SJCRH30 (cell line): ENCODE measurements around the gene SLC22A23. TPM values are rescaled to one million over a fixed set of nuclear protein-coding genes. Genes with fewer than 3 reads are reported as not detected.

Experiments
- DNase-seq, 2 experiments: peaks; one replicate each; pipeline ENCODE4 v3.0.0-alpha.2; 2015 to 2020
- H3K27ac ChIP-seq: fragments of 250-450 bp; sonication (Bioruptor Pico); 2 replicates; pipeline ENCODE4 v1.5.1; 2020; ENCODE audit warnings: mild to moderate bottlenecking, moderate library complexity
- H3K27me3 ChIP-seq: fragments of 250-450 bp; sonication (Bioruptor Pico); 2 replicates; pipeline ENCODE4 v1.5.1; 2020; ENCODE audit warnings: mild to moderate bottlenecking, moderate library complexity
- H3K36me3 ChIP-seq: fragments of 250-450 bp; sonication (Bioruptor Pico); 2 replicates; pipeline ENCODE4 v1.5.1; 2020; ENCODE audit warnings: mild to moderate bottlenecking, moderate library complexity
- H3K4me1 ChIP-seq: fragments of 250-450 bp; sonication (Bioruptor Pico); 2 replicates; pipeline ENCODE4 v1.5.1; 2020; ENCODE audit warnings: mild to moderate bottlenecking, moderate library complexity
- H3K4me3 ChIP-seq: fragments of 250-450 bp; sonication (Bioruptor Pico); 2 replicates; pipeline ENCODE4 v1.5.1; 2020; ENCODE audit warnings: mild to moderate bottlenecking, moderate library complexity
- H3K9me3 ChIP-seq: fragments of 250-450 bp; sonication (Bioruptor Pico); replicated peaks from 2 replicates; pipeline ENCODE4 v1.5.1; 2020; ENCODE audit warnings: mild to moderate bottlenecking, moderate library complexity
- total RNA-seq: library from RNA; depleted of rRNA; stranded (reverse); fragments of >200 nt; shearing (Covaris generic); gene quantifications from 2 replicates; pipeline ENCODE4 v1.2.3, GENCODE V29; 2014

The SLC22A23 gene
- total RNA-seq, 1 experiment from 2014 or later: 0.43 TPM

GRCh38 chr6:3314621-3315467 is 142.0 kb downstream of the SLC22A23 start:
- Histone ChIP-seq H3K4me3 (no peak overlapping the region), H3K9me3 (no peaks in the 10 kb centered on the region), H3K27ac (no peak overlapping the region), H3K27me3 (no peaks in the 10 kb centered on the region), H3K36me3 (no peaks in the 10 kb centered on the region), H3K4me1 (no peaks in the 10 kb centered on the region)
- no peak for DNase-seq

GRCh38 chr6:3314176-3314575 is 142.7 kb downstream of the SLC22A23 start:
- Histone ChIP-seq H3K4me3 (no peak overlapping the region), H3K27ac (no peak overlapping the region), H3K9me3 (no peaks in the 10 kb centered on the region), H3K4me1 (no peaks in the 10 kb centered on the region), H3K27me3 (no peaks in the 10 kb centered on the region), H3K36me3 (no peaks in the 10 kb centered on the region)
- DNase-seq: no peak

- no peak overlapping the region for H3K27ac ChIP-seq
- no peaks in the 10 kb centered on the region for H3K27me3 ChIP-seq
- no peaks in the 10 kb centered on the region for H3K9me3 ChIP-seq
- H3K4me1 ChIP-seq: no peaks in the 10 kb centered on the region
- no peaks in the 10 kb centered on the region for H3K36me3 ChIP-seq
- no peak overlapping the region for H3K4me3 ChIP-seq
- no peak for DNase-seq
Measured at GRCh38 chr6:3312604-3313231, 144.1 kb downstream of the SLC22A23 start.

GRCh38 chr6:3311826-3312225 is 145.0 kb downstream of the SLC22A23 start:
- Histone ChIP-seq H3K27me3 (no peaks in the 10 kb centered on the region), H3K27ac (no peak overlapping the region), H3K9me3 (no peaks in the 10 kb centered on the region), H3K36me3 (no peaks in the 10 kb centered on the region), H3K4me3 (no peak overlapping the region), H3K4me1 (no peaks in the 10 kb centered on the region)
- DNase-seq: no peak

- Histone ChIP-seq H3K9me3 (no peaks in the 10 kb centered on the region), H3K27ac (no peak overlapping the region), H3K36me3 (no peaks in the 10 kb centered on the region), H3K4me1 (no peaks in the 10 kb centered on the region), H3K4me3 (no peak overlapping the region), H3K27me3 (no peaks in the 10 kb centered on the region)
- DNase-seq: no peak
Measured at GRCh38 chr6:3310703-3311102, 146.1 kb downstream of the SLC22A23 start.

- H3K9me3 ChIP-seq: no peaks in the 10 kb centered on the region
- no peak overlapping the region for H3K4me3 ChIP-seq
- no peak for DNase-seq
- no peaks in the 10 kb centered on the region for H3K27me3 ChIP-seq
- no peaks in the 10 kb centered on the region for H3K4me1 ChIP-seq
- H3K27ac ChIP-seq: no peak overlapping the region
- no peaks in the 10 kb centered on the region for H3K36me3 ChIP-seq
Measured at GRCh38 chr6:3310051-3310448, 146.8 kb downstream of the SLC22A23 start.

GRCh38 chr6:3309391-3310050 is 147.3 kb downstream of the SLC22A23 start:
- no peaks in the 10 kb centered on the region for H3K27me3 ChIP-seq
- H3K4me3 ChIP-seq: no peak overlapping the region
- no peaks in the 10 kb centered on the region for H3K36me3 ChIP-seq
- no peak for DNase-seq
- no peaks in the 10 kb centered on the region for H3K4me1 ChIP-seq
- H3K9me3 ChIP-seq: no peaks in the 10 kb centered on the region
- H3K27ac ChIP-seq: no peak overlapping the region

- DNase-seq: no peak
Measured at GRCh38 chr6:3308106-3308505, 148.7 kb downstream of the SLC22A23 start.

GRCh38 chr6:3307436-3307835 is 149.4 kb downstream of the SLC22A23 start:
- Histone ChIP-seq H3K4me3 (no peak overlapping the region), H3K9me3 (no peaks in the 10 kb centered on the region), H3K4me1 (no peaks in the 10 kb centered on the region), H3K36me3 (no peaks in the 10 kb centered on the region), H3K27ac (no peak overlapping the region), H3K27me3 (no peaks in the 10 kb centered on the region)
- DNase-seq: no peak

More at GRCh38 chr6:3308106-3308505, 148.7 kb downstream of the SLC22A23 start:
- no peaks in the 10 kb centered on the region for H3K27me3 ChIP-seq
- H3K27ac ChIP-seq: no peak overlapping the region
- no peak overlapping the region for H3K4me3 ChIP-seq
- H3K9me3 ChIP-seq: no peaks in the 10 kb centered on the region
- no peaks in the 10 kb centered on the region for H3K36me3 ChIP-seq
- no peaks in the 10 kb centered on the region for H3K4me1 ChIP-seq

GRCh38 chr6:3306848-3307247 is 150.0 kb downstream of the SLC22A23 start:
- DNase-seq: no peak
- Histone ChIP-seq H3K36me3 (no peaks in the 10 kb centered on the region), H3K4me1 (no peaks in the 10 kb centered on the region), H3K27ac (no peak overlapping the region), H3K4me3 (no peak overlapping the region), H3K9me3 (no peaks in the 10 kb centered on the region), H3K27me3 (no peaks in the 10 kb centered on the region)

- H3K27ac ChIP-seq: no peak overlapping the region
- no peaks in the 10 kb centered on the region for H3K4me1 ChIP-seq
- H3K36me3 ChIP-seq: no peaks in the 10 kb centered on the region
- no peaks in the 10 kb centered on the region for H3K9me3 ChIP-seq
- no peak overlapping the region for H3K4me3 ChIP-seq
- no peak for DNase-seq
- no peaks in the 10 kb centered on the region for H3K27me3 ChIP-seq
Measured at GRCh38 chr6:3305831-3306230, 151.0 kb downstream of the SLC22A23 start.

- no peaks in the 10 kb centered on the region for H3K4me1 ChIP-seq
- DNase-seq: no peak
Measured at GRCh38 chr6:3305216-3305565, 151.7 kb downstream of the SLC22A23 start.

GRCh38 chr6:3304500-3305215 is 152.2 kb downstream of the SLC22A23 start:
- DNase-seq: no peak
- no peaks in the 10 kb centered on the region for H3K27me3 ChIP-seq
- no peaks in the 10 kb centered on the region for H3K9me3 ChIP-seq
- no peaks in the 10 kb centered on the region for H3K36me3 ChIP-seq
- H3K4me3 ChIP-seq: no peak overlapping the region
- H3K4me1 ChIP-seq: no peaks in the 10 kb centered on the region
- no peak overlapping the region for H3K27ac ChIP-seq

More at GRCh38 chr6:3305216-3305565, 151.7 kb downstream of the SLC22A23 start:
- H3K27me3 ChIP-seq: no peaks in the 10 kb centered on the region
- no peak overlapping the region for H3K27ac ChIP-seq
- no peak overlapping the region for H3K4me3 ChIP-seq
- no peaks in the 10 kb centered on the region for H3K9me3 ChIP-seq
- no peaks in the 10 kb centered on the region for H3K36me3 ChIP-seq

GRCh38 chr6:3303795-3304411 is 152.9 kb downstream of the SLC22A23 start:
- Histone ChIP-seq H3K9me3 (no peaks in the 10 kb centered on the region), H3K4me3 (no peak overlapping the region), H3K27me3 (no peaks in the 10 kb centered on the region), H3K27ac (no peak overlapping the region), H3K36me3 (no peaks in the 10 kb centered on the region), H3K4me1 (no peaks in the 10 kb centered on the region)
- no peak for DNase-seq
